ENCODE measurements around the gene HABP4. TPM values are rescaled to one million over a fixed set of nuclear protein-coding genes. Genes with fewer than 3 reads are reported as not detected.

HABP4 gene
- total and polyA plus RNA-seq, 9 of the 15 experiments (the other 6 are each of a cell fraction or from before 2014, with no cell fraction given), result 0.38 to 2.4 (median 1.9) TPM

GRCh38 chr9:96418083-96418919, 31.7 kb upstream of the HABP4 start, which contains the start of gene ZNF367 (continued):
- no peak for TF ChIP-seq MBD1 (CRISPR knock-in tag; IDR thresholded peaks at IDR 0.05)
- TF ChIP-seq RNF2 (IDR thresholded peaks at IDR 0.05), result 0 out of 2 replicates have a peak, but pooled peaks have one; percentile 24
- peak in 1 of 3 experiments; percentile 46; a peak in 1 of 6 replicates for TF ChIP-seq ZBTB11 (CRISPR knock-in tag; IDR thresholded peaks at IDR 0.05)
- TF ChIP-seq SRSF1 (IDR thresholded peaks at IDR 0.05; ENCODE audit: low read depth, low read length), result no peak
- TF ChIP-seq PTTG1 (tag; IDR thresholded peaks at IDR 0.05; ENCODE audit: low read depth), result no peak
- TF ChIP-seq ATF1 (CRISPR knock-in tag; IDR thresholded peaks at IDR 0.05), result no peak
- TF ChIP-seq ATF1 (tag; IDR thresholded peaks at IDR 0.05), result peak; percentile 83
- peak; percentile 57 for TF ChIP-seq ATF7 (IDR thresholded peaks at IDR 0.05)
- peak; percentile 91 for TF ChIP-seq SUPT5H (IDR thresholded peaks at IDR 0.05)
- peak; percentile 78 for TF ChIP-seq MAX (CRISPR knock-in tag; IDR thresholded peaks at IDR 0.05)
- no peak for TF ChIP-seq E4F1 (CRISPR knock-in tag; IDR thresholded peaks at IDR 0.05; ENCODE audit: borderline replicate concordance)
- TF ChIP-seq RHOXF2B (CRISPR knock-in tag; conservative IDR thresholded peaks at IDR 0.05), result no peak
- peak; percentile 87 for TF ChIP-seq NKRF (IDR thresholded peaks at IDR 0.05; ENCODE audit: borderline replicate concordance)
- no peak for TF ChIP-seq PREB (CRISPR knock-in tag; IDR thresholded peaks at IDR 0.05)
